A673 (cell line): Measurements from ENCODE around the gene UNC5A.

Experiments
- CTCF ChIP-seq: fragments of 300-800, 200-600 bp; sonication (generic); conservative IDR thresholded peaks from 2 replicates; pipeline ENCODE4 v1.5.1; 2017; ENCODE audit warnings: low read depth, mild to moderate bottlenecking, antibody characterized with exemption, low read length, moderate library complexity, mixed read lengths
- EZH2 ChIP-seq: fragments of 200-600 bp; sonication (generic); IDR thresholded peaks from 2 replicates; pipeline ENCODE4 v1.6.1; 2017; ENCODE audit warnings: borderline replicate concordance, low read depth, mild to moderate bottlenecking, mixed read lengths, antibody characterized with exemption, low read length; ENCODE audit not compliant: poor library complexity, severe bottlenecking

- TF ChIP-seq CTCF = no peak
- TF ChIP-seq EZH2 = no peak
These were observed 55.6 kb downstream of the UNC5A start for GRCh38 chr5:176865964-176866363.
